ENCODE measurements around the gene SLC9C2. TPM values are rescaled to one million over a fixed set of nuclear protein-coding genes. Genes with fewer than 3 reads are reported as not detected.
"Not testable (repeated sequence)": the region's sequence is repeated elsewhere in the genome, so short reads cannot be mapped to it uniquely, and the experiment has no call there.

The SLC9C2 gene
- total RNA-seq, 1 donor, result not detected

DNA sequence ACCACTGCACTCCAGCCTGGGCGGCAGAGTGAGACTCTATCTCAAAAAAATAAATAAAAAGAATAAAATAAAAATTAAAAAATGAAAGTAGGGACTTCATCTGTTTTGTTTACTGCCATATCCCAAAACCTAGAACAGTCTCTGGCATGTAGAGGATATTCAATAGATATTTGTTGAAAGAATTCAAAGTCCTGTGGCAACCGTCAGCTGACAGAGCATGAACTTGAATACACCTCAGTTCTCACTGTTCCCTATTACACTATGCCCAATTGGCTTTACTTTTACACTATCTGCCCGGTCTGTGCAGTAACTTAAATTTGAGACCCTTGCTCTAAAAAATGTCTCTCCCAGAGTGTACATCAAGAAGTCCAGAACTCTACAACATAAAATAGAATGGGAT lies 79.5 kb downstream of the SLC9C2 start:
- H3K4me1 ChIP-seq (ENCODE audit: insufficient read depth, low read length), result no peaks in the 10 kb centered on the region
- DNase-seq (ENCODE audit: insufficient read length, low spot score, missing footprints), result no peak
- no peaks in the 10 kb centered on the region for H3K36me3 ChIP-seq (ENCODE audit: insufficient read depth, low read length)
- H3K4me3 ChIP-seq (ENCODE audit: insufficient read depth, low read length), result no peak overlapping the region
- no peak overlapping the region for H2AFZ ChIP-seq (ENCODE audit: low read length)
- no peak overlapping the region for H3K27ac ChIP-seq (ENCODE audit: low read depth, low read length)
- TF ChIP-seq, protein P1, sequence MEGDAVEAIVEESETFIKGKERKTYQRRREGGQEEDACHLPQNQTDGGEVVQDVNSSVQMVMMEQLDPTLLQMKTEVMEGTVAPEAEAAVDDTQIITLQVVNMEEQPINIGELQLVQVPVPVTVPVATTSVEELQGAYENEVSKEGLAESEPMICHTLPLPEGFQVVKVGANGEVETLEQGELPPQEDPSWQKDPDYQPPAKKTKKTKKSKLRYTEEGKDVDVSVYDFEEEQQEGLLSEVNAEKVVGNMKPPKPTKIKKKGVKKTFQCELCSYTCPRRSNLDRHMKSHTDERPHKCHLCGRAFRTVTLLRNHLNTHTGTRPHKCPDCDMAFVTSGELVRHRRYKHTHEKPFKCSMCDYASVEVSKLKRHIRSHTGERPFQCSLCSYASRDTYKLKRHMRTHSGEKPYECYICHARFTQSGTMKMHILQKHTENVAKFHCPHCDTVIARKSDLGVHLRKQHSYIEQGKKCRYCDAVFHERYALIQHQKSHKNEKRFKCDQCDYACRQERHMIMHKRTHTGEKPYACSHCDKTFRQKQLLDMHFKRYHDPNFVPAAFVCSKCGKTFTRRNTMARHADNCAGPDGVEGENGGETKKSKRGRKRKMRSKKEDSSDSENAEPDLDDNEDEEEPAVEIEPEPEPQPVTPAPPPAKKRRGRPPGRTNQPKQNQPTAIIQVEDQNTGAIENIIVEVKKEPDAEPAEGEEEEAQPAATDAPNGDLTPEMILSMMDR (IDR thresholded peaks at IDR 0.05; ENCODE audit: extremely low read depth, low read depth, low read length), result no peak
- H3K27me3 ChIP-seq (ENCODE audit: insufficient read depth, low read length), result no peaks in the 10 kb centered on the region
- no peaks in the 10 kb centered on the region for H4K20me1 ChIP-seq (ENCODE audit: insufficient read depth, low read length)
- H3K4me2 ChIP-seq (ENCODE audit: insufficient read depth, low read length), result no peak overlapping the region
- no peaks in the 10 kb centered on the region for H3K9me3 ChIP-seq (ENCODE audit: low read depth, low read length)
- H3K79me2 ChIP-seq (ENCODE audit: insufficient read depth, low read length), result no peaks in the 10 kb centered on the region

DNA sequence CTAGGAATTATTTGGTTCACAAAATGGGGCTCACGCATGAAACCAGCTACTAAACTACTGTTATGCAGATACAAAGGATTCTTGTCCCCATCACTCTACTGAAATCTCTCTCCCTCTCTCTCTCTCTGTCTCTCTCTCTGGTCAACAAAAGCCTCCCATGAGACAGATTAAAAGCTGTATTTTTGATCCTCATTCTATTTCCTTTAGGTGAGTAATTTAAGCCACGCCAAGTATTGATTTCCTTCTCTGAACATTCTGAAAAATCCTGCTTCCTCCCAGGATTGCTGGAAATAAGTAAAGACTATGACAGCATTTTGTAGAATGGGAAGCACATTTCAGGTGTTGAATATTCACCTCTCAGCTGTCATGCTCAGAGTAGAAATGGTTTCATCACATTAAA lies 82.1 kb downstream of the SLC9C2 start:
- Histone ChIP-seq H3K4me1 (ENCODE audit: insufficient read depth, low read length) (no peaks in the 10 kb centered on the region), H3K79me2 (ENCODE audit: insufficient read depth, low read length) (no peaks in the 10 kb centered on the region), H3K36me3 (ENCODE audit: insufficient read depth, low read length) (no peaks in the 10 kb centered on the region), H3K9me3 (ENCODE audit: low read depth, low read length) (no peaks in the 10 kb centered on the region), H3K27me3 (ENCODE audit: insufficient read depth, low read length) (no peaks in the 10 kb centered on the region), H3K4me3 (ENCODE audit: insufficient read depth, low read length) (no peak overlapping the region), H3K27ac (ENCODE audit: low read depth, low read length) (no peak overlapping the region), H2AFZ (ENCODE audit: low read length) (no peak overlapping the region), H4K20me1 (ENCODE audit: insufficient read depth, low read length) (no peaks in the 10 kb centered on the region), H3K4me2 (ENCODE audit: insufficient read depth, low read length) (no peak overlapping the region)
- no peak for DNase-seq (ENCODE audit: insufficient read length, low spot score, missing footprints)
- TF ChIP-seq, protein P1 (IDR thresholded peaks at IDR 0.05; ENCODE audit: extremely low read depth, low read depth, low read length), result no peak

DNA sequence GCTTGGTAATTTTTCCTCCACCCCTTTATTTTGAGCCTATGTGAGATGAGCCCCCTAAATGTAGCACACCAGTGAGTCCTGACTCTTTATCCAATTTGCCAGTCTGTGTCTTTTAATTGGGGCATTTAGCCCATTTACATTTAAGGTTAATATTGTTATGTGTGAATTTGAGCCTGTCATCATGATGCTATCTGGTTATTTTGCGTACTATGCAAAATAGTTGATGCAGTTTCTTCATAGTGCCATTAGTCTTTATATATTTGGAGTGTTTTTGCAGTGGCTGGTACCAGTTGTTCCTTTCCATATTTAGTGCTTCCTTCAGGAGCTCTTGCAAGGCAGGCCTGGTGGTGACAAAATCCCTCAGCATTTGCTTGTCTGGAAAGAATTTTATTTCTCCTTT lies 88.4 kb downstream of the SLC9C2 start:
- DNase-seq (ENCODE audit: insufficient read length, low spot score, missing footprints); H3K4me1 ChIP-seq (ENCODE audit: insufficient read depth, low read length); H2AFZ ChIP-seq (ENCODE audit: low read length); H3K9me3 ChIP-seq (ENCODE audit: low read depth, low read length); H3K27me3 ChIP-seq (ENCODE audit: insufficient read depth, low read length); H3K27ac ChIP-seq (ENCODE audit: low read depth, low read length); H3K79me2 ChIP-seq (ENCODE audit: insufficient read depth, low read length); H3K4me2 ChIP-seq (ENCODE audit: insufficient read depth, low read length); H3K4me3 ChIP-seq (ENCODE audit: insufficient read depth, low read length); H4K20me1 ChIP-seq (ENCODE audit: insufficient read depth, low read length); H3K36me3 ChIP-seq (ENCODE audit: insufficient read depth, low read length): not testable (repeated sequence)

DNA sequence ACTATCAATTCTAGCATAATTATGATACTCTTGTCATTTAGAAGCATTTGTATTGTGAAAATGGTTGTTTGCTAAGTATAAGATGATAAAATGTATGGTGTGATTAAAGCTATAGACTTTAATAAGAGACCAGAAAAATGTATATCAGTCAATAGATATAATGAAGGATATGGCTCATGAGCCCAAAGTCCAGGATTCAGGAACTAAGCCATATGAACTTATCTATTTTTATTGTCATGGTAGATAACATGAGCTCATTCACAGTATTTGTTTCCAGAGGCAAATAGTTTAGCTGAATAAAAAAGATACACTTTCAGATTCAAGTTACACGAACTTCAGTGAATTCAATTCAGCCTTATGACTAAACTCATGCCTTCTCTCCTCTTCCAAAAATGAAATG lies 93.1 kb downstream of the SLC9C2 start:
- no peak overlapping the region for H3K4me2 ChIP-seq (ENCODE audit: insufficient read depth, low read length)
- no peak overlapping the region for H3K27ac ChIP-seq (ENCODE audit: low read depth, low read length)
- peaks cover 12% of the 10 kb centered on the region for H3K4me1 ChIP-seq (ENCODE audit: insufficient read depth, low read length)
- H3K9me3 ChIP-seq (ENCODE audit: low read depth, low read length), result no peaks in the 10 kb centered on the region
- no peak overlapping the region for H3K4me3 ChIP-seq (ENCODE audit: insufficient read depth, low read length)
- TF ChIP-seq, protein P1 (IDR thresholded peaks at IDR 0.05; ENCODE audit: extremely low read depth, low read depth, low read length), result no peak
- no peaks in the 10 kb centered on the region for H3K27me3 ChIP-seq (ENCODE audit: insufficient read depth, low read length)
- DNase-seq (ENCODE audit: insufficient read length, low spot score, missing footprints), result no peak
- H2AFZ ChIP-seq (ENCODE audit: low read length), result no peak overlapping the region
- no peaks in the 10 kb centered on the region for H3K36me3 ChIP-seq (ENCODE audit: insufficient read depth, low read length)
- no peaks in the 10 kb centered on the region for H3K79me2 ChIP-seq (ENCODE audit: insufficient read depth, low read length)
- H4K20me1 ChIP-seq (ENCODE audit: insufficient read depth, low read length), result no peaks in the 10 kb centered on the region
